Measurements from ENCODE around the gene MORC2. TPM values are rescaled to one million over a fixed set of nuclear protein-coding genes. Genes with fewer than 3 reads are reported as not detected.

MORC2 gene
- total and polyA plus RNA-seq, 2 of the 13 experiments (the other 11 are each of a cell fraction or from before 2014, with no cell fraction given), result 11.9 to 18.3 TPM

GRCh38 chr22:30881361-30882183, 87.0 kb downstream of the MORC2 start (continued):
- TF ChIP-seq MBNL3 (CRISPR knock-in tag; conservative IDR thresholded peaks at IDR 0.05), result no peak
- TF ChIP-seq, protein P1, sequence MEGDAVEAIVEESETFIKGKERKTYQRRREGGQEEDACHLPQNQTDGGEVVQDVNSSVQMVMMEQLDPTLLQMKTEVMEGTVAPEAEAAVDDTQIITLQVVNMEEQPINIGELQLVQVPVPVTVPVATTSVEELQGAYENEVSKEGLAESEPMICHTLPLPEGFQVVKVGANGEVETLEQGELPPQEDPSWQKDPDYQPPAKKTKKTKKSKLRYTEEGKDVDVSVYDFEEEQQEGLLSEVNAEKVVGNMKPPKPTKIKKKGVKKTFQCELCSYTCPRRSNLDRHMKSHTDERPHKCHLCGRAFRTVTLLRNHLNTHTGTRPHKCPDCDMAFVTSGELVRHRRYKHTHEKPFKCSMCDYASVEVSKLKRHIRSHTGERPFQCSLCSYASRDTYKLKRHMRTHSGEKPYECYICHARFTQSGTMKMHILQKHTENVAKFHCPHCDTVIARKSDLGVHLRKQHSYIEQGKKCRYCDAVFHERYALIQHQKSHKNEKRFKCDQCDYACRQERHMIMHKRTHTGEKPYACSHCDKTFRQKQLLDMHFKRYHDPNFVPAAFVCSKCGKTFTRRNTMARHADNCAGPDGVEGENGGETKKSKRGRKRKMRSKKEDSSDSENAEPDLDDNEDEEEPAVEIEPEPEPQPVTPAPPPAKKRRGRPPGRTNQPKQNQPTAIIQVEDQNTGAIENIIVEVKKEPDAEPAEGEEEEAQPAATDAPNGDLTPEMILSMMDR (CRISPR knock-in tag; IDR thresholded peaks at IDR 0.05), result no peak
- TF ChIP-seq ZBTB10 (CRISPR knock-in tag; IDR thresholded peaks at IDR 0.05; ENCODE audit: borderline replicate concordance), result 0 out of 2 replicates have a peak, but pooled peaks have one; percentile 50
- no peak for TF ChIP-seq HOXA5 (CRISPR knock-in tag; IDR thresholded peaks at IDR 0.05)
- TF ChIP-seq, protein P2, sequence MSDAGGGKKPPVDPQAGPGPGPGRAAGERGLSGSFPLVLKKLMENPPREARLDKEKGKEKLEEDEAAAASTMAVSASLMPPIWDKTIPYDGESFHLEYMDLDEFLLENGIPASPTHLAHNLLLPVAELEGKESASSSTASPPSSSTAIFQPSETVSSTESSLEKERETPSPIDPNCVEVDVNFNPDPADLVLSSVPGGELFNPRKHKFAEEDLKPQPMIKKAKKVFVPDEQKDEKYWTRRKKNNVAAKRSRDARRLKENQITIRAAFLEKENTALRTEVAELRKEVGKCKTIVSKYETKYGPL (CRISPR knock-in tag; IDR thresholded peaks at IDR 0.05), result no peak
- TF ChIP-seq ZNF33A (CRISPR knock-in tag; IDR thresholded peaks at IDR 0.05; ENCODE audit: borderline replicate concordance), result no peak
- no peak for TF ChIP-seq ARNT2 (CRISPR knock-in tag; IDR thresholded peaks at IDR 0.05; ENCODE audit: low read depth)
- TF ChIP-seq STAT5B (CRISPR knock-in tag; IDR thresholded peaks at IDR 0.05), result no peak
- 0 out of 2 replicates have a peak, but pooled peaks have one; percentile 25 for TF ChIP-seq ZKSCAN8 (CRISPR knock-in tag; IDR thresholded peaks at IDR 0.05; ENCODE audit: borderline replicate concordance)
- no peak for TF ChIP-seq ADNP (CRISPR knock-in tag; IDR thresholded peaks at IDR 0.05)
- no peak for TF ChIP-seq MIXL1 (CRISPR knock-in tag; IDR thresholded peaks at IDR 0.05)
- TF ChIP-seq SRF (IDR thresholded peaks at IDR 0.05; ENCODE audit: low read depth, low read length), result no peak
- no peak for TF ChIP-seq KLF6 (CRISPR knock-in tag; IDR thresholded peaks at IDR 0.05)
- no peak for TF ChIP-seq GZF1 (CRISPR knock-in tag; IDR thresholded peaks at IDR 0.05)
- TF ChIP-seq ELF1 (CRISPR knock-in tag; IDR thresholded peaks at IDR 0.05), result peak; percentile 59; the same call in 1 of the 2 replicates
- TF ChIP-seq, protein P3, sequence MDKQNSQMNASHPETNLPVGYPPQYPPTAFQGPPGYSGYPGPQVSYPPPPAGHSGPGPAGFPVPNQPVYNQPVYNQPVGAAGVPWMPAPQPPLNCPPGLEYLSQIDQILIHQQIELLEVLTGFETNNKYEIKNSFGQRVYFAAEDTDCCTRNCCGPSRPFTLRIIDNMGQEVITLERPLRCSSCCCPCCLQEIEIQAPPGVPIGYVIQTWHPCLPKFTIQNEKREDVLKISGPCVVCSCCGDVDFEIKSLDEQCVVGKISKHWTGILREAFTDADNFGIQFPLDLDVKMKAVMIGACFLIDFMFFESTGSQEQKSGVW (CRISPR knock-in tag; IDR thresholded peaks at IDR 0.05; ENCODE audit: borderline replicate concordance), result no peak
- TF ChIP-seq HNRNPUL1 (IDR thresholded peaks at IDR 0.05; ENCODE audit: low read depth, low read length), result no peak
- TF ChIP-seq KLF15 (CRISPR knock-in tag; IDR thresholded peaks at IDR 0.05; ENCODE audit: borderline replicate concordance), result no peak
- TF ChIP-seq SMAD9 (CRISPR knock-in tag; IDR thresholded peaks at IDR 0.05), result no peak
- no peak for TF ChIP-seq MED8 (CRISPR knock-in tag; IDR thresholded peaks at IDR 0.05; ENCODE audit: insufficient replicate concordance)
- no peak for TF ChIP-seq ZNF567 (CRISPR knock-in tag; IDR thresholded peaks at IDR 0.05; ENCODE audit: borderline replicate concordance)
- TF ChIP-seq, protein P4, sequence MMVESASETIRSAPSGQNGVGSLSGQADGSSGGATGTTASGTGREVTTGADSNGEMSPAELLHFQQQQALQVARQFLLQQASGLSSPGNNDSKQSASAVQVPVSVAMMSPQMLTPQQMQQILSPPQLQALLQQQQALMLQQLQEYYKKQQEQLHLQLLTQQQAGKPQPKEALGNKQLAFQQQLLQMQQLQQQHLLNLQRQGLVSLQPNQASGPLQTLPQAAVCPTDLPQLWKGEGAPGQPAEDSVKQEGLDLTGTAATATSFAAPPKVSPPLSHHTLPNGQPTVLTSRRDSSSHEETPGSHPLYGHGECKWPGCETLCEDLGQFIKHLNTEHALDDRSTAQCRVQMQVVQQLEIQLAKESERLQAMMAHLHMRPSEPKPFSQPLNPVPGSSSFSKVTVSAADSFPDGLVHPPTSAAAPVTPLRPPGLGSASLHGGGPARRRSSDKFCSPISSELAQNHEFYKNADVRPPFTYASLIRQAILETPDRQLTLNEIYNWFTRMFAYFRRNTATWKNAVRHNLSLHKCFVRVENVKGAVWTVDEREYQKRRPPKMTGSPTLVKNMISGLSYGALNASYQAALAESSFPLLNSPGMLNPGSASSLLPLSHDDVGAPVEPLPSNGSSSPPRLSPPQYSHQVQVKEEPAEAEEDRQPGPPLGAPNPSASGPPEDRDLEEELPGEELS (CRISPR knock-in tag; IDR thresholded peaks at IDR 0.05), result no peak

Data from HepG2 (cell line).